ENCODE measurements around the gene CA9.

CA9 gene

GRCh38 chr9:35687306-35687705 is 13.6 kb downstream of the CA9 start:
- H3K79me2 ChIP-seq (ENCODE audit: insufficient read depth, low read length): no peaks in the 10 kb centered on the region

GRCh38 chr9:35687972-35688557 is 14.3 kb downstream of the CA9 start:
- Histone ChIP-seq H3K9ac (ENCODE audit: low read length) (no peak overlapping the region), H3K27me3 (ENCODE audit: low read length) (no peaks in the 10 kb centered on the region), H3K9me3 (ENCODE audit: insufficient read depth, low read length) (no peaks in the 10 kb centered on the region), H3K36me3 (ENCODE audit: low read length) (no peaks in the 10 kb centered on the region), H3K27ac (ENCODE audit: low read depth, low read length) (no peak overlapping the region), H4K20me1 (ENCODE audit: low read depth, low read length) (no peaks in the 10 kb centered on the region), H3K4me2 (ENCODE audit: low read depth, low read length, poor library complexity, severe bottlenecking) (no peak overlapping the region), H3F3A (ENCODE audit: insufficient read depth) (no peaks in the 10 kb centered on the region), H3K9me2 (replicated peaks; ENCODE audit: insufficient read depth, low read length) (no peaks in the 10 kb centered on the region), H2AFZ (ENCODE audit: low read depth, low read length, severe bottlenecking) (no peak overlapping the region), H3K79me2 (ENCODE audit: insufficient read depth, low read length) (no peaks in the 10 kb centered on the region), H3K4me3 (ENCODE audit: insufficient read depth, low read length, poor library complexity, severe bottlenecking) (no peak overlapping the region)
- no peak for TF ChIP-seq CTCF (IDR thresholded peaks at IDR 0.05; ENCODE audit: insufficient read depth, low read length, poor library complexity, severe bottlenecking)
- TF ChIP-seq EZH2phosphoT487 (conservative IDR thresholded peaks at IDR 0.05; ENCODE audit: low read length): no peak

More at GRCh38 chr9:35687306-35687705, 13.6 kb downstream of the CA9 start:
- no peaks in the 10 kb centered on the region for H4K20me1 ChIP-seq (ENCODE audit: low read depth, low read length)
- no peak overlapping the region for H3K9ac ChIP-seq (ENCODE audit: low read length)
- no peaks in the 10 kb centered on the region for H3K9me2 ChIP-seq (replicated peaks; ENCODE audit: insufficient read depth, low read length)
- H3K27ac ChIP-seq (ENCODE audit: low read depth, low read length): no peak overlapping the region
- H3K9me3 ChIP-seq (ENCODE audit: insufficient read depth, low read length): no peaks in the 10 kb centered on the region
- H3K27me3 ChIP-seq (ENCODE audit: low read length): no peaks in the 10 kb centered on the region
- no peak overlapping the region for H3K4me2 ChIP-seq (ENCODE audit: low read depth, low read length, poor library complexity, severe bottlenecking)
- no peak overlapping the region for H2AFZ ChIP-seq (ENCODE audit: low read depth, low read length, severe bottlenecking)
- H3K4me3 ChIP-seq (ENCODE audit: insufficient read depth, low read length, poor library complexity, severe bottlenecking): no peak overlapping the region
- TF ChIP-seq EZH2phosphoT487 (conservative IDR thresholded peaks at IDR 0.05; ENCODE audit: low read length) (no peak), CTCF (IDR thresholded peaks at IDR 0.05; ENCODE audit: insufficient read depth, low read length, poor library complexity, severe bottlenecking) (no peak)
- H3K36me3 ChIP-seq (ENCODE audit: low read length): no peaks in the 10 kb centered on the region
- no peaks in the 10 kb centered on the region for H3F3A ChIP-seq (ENCODE audit: insufficient read depth)

- no peaks in the 10 kb centered on the region for H3K27me3 ChIP-seq (ENCODE audit: low read length)
- no peaks in the 10 kb centered on the region for H3K9me2 ChIP-seq (replicated peaks; ENCODE audit: insufficient read depth, low read length)
- TF ChIP-seq CTCF (IDR thresholded peaks at IDR 0.05; ENCODE audit: insufficient read depth, low read length, poor library complexity, severe bottlenecking) (no peak), EZH2phosphoT487 (conservative IDR thresholded peaks at IDR 0.05; ENCODE audit: low read length) (no peak)
- H3K4me3 ChIP-seq (ENCODE audit: insufficient read depth, low read length, poor library complexity, severe bottlenecking): no peak overlapping the region
- no peaks in the 10 kb centered on the region for H4K20me1 ChIP-seq (ENCODE audit: low read depth, low read length)
- no peaks in the 10 kb centered on the region for H3K9me3 ChIP-seq (ENCODE audit: insufficient read depth, low read length)
- H3K79me2 ChIP-seq (ENCODE audit: insufficient read depth, low read length): no peaks in the 10 kb centered on the region
- no peak overlapping the region for H3K9ac ChIP-seq (ENCODE audit: low read length)
- no peaks in the 10 kb centered on the region for H3F3A ChIP-seq (ENCODE audit: insufficient read depth)
- no peak overlapping the region for H3K27ac ChIP-seq (ENCODE audit: low read depth, low read length)
- no peaks in the 10 kb centered on the region for H3K36me3 ChIP-seq (ENCODE audit: low read length)
- H3K4me2 ChIP-seq (ENCODE audit: low read depth, low read length, poor library complexity, severe bottlenecking): no peak overlapping the region
- no peak overlapping the region for H2AFZ ChIP-seq (ENCODE audit: low read depth, low read length, severe bottlenecking)
Observed at GRCh38 chr9:35688558-35689541, 15.1 kb downstream of the CA9 start.

Measured in SU-DHL-6 (cell line).